Activated naive CD8-positive, alpha-beta T cell treated with anti-CD3 and anti-CD28 coated beads, Interleukin-2, amount 50 U/mL, for 24 hours (primary cell): ENCODE data around the gene KCNJ15.

Experiments
- ATAC-seq: fragments of 150-1000 bp; cut with Tn5 transposase; one replicate; pipeline ENCODE4 v1.10.0; 2021
- DNase-seq: peaks from one replicate; pipeline ENCODE4 v3.0.0; 2021
- H3K27ac Mint-ChIP-seq: one replicate; pipeline ENCODE4 v1.8.0; 2021; ENCODE audit warnings: mild to moderate bottlenecking, mixed read lengths
- H3K27me3 Mint-ChIP-seq: one replicate; pipeline ENCODE4 v1.8.0; 2021; ENCODE audit warnings: mixed read lengths
- H3K36me3 Mint-ChIP-seq: one replicate; pipeline ENCODE4 v1.8.0; 2021; ENCODE audit warnings: low read depth, mixed read lengths
- H3K4me1 Mint-ChIP-seq: one replicate; pipeline ENCODE4 v1.8.0; 2021; ENCODE audit warnings: mixed read lengths
- H3K4me3 Mint-ChIP-seq: one replicate; pipeline ENCODE4 v1.8.0; 2021; ENCODE audit warnings: mild to moderate bottlenecking, moderate library complexity, mixed read lengths
- H3K9me3 Mint-ChIP-seq: one replicate; pipeline ENCODE4 v1.8.0; 2021; ENCODE audit warnings: mixed read lengths

The KCNJ15 gene

DNA sequence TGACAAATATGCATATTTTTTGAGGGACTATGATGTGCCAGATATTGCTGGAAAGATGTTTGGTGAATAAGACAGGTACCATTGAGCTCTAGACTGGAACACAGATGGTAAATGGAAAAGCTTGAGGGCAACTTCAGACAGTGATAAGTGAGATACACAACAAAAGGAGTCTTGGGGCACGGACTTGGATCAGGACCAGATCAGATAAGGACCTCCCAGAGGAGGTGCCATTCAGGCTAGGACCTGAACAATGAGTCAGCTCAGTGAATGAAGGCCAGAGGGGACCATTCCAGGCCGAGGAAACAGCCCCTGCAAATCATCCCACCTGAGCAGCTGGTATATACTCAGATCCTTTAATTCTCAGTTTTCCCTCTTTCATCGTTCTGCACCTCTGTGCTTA lies 1.8 kb upstream of the KCNJ15 start:
- no peak for DNase-seq

DNA sequence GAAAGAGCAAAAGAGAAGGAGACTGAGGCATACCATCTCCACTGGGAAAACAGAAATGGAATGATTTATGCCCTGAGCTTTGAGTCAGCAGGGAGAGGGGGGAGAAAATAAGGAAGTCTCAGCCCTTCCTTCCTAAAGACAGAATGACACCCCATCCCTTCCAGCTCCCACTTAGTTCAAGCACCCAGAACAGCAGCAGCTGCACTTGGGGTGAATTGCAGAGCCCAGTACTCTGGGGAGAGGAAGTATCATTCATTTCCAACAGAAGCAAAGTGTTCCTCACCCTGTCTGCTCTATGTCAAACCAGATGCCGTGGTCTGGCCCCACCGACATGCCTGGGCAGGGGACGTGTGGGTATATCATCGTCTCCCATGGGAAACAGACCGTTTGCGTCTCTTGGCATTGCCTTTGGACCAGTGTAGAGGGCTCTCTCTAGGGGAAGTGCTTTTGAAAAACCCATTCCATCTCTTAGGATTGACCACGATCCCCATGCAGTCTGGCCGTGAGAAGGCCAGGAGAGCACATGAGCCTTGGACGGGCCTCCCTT lies 1.1 kb upstream of the KCNJ15 start:
- H3K36me3 Mint-ChIP-seq = no peaks in the 10 kb centered on the region
- no peak overlapping the region for H3K4me3 Mint-ChIP-seq
- H3K4me1 Mint-ChIP-seq = no peaks in the 10 kb centered on the region
- no peak overlapping the region for H3K27ac Mint-ChIP-seq
- H3K27me3 Mint-ChIP-seq = peaks cover 24% of the 10 kb centered on the region
- ATAC-seq (no peak), DNase-seq (no peak)
- no peaks in the 10 kb centered on the region for H3K9me3 Mint-ChIP-seq

More for the DNA sequence above, 1.8 kb upstream of the KCNJ15 start:
- no peak for ATAC-seq
- H3K4me3 Mint-ChIP-seq = no peak overlapping the region
- H3K27me3 Mint-ChIP-seq = peaks cover 29% of the 10 kb centered on the region
- H3K4me1 Mint-ChIP-seq = no peaks in the 10 kb centered on the region
- no peaks in the 10 kb centered on the region for H3K9me3 Mint-ChIP-seq
- H3K36me3 Mint-ChIP-seq = no peaks in the 10 kb centered on the region
- no peak overlapping the region for H3K27ac Mint-ChIP-seq

DNA sequence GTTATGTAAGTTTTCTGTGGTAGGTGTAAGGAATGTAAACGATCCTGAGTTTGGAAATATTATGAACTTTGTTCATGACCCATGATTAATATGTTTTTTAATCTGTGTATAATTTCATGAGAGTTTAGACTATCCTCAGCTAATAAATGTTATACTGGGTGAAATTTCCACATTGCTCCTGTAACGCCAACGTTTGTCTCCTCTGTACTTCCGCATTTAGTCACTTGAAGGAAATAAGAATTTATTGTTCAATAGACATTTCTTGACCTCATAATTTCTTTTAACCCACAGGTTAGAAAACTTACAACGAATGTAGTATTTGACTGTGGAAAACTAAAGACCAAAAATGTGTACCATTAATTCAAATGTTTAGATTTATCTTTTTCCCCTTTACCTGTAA lies 876 bp downstream of the KCNJ15 start:
- Mint-ChIP-seq H3K4me3 (no peak overlapping the region), H3K9me3 (no peaks in the 10 kb centered on the region), H3K27ac (no peak overlapping the region), H3K36me3 (no peaks in the 10 kb centered on the region), H3K4me1 (no peaks in the 10 kb centered on the region), H3K27me3 (peaks cover 18% of the 10 kb centered on the region)
- DNase-seq (no peak), ATAC-seq (no peak)

GRCh38 chr21:38258521-38259485 lies 2.0 kb downstream of the KCNJ15 start:
- Mint-ChIP-seq H3K9me3 (no peaks in the 10 kb centered on the region), H3K4me3 (no peak overlapping the region), H3K27ac (no peak overlapping the region), H3K27me3 (peaks cover 16% of the 10 kb centered on the region), H3K36me3 (no peaks in the 10 kb centered on the region), H3K4me1 (no peaks in the 10 kb centered on the region)
- no peak for DNase-seq
- ATAC-seq = no peak

- ATAC-seq (no peak), DNase-seq (no peak)
- H3K27ac Mint-ChIP-seq = no peak overlapping the region
- peaks cover 12% of the 10 kb centered on the region for H3K27me3 Mint-ChIP-seq
- no peaks in the 10 kb centered on the region for H3K9me3 Mint-ChIP-seq
- H3K4me3 Mint-ChIP-seq = no peak overlapping the region
- no peaks in the 10 kb centered on the region for H3K4me1 Mint-ChIP-seq
- no peaks in the 10 kb centered on the region for H3K36me3 Mint-ChIP-seq
Observed at GRCh38 chr21:38259665-38260064, 2.9 kb downstream of the KCNJ15 start.

DNA sequence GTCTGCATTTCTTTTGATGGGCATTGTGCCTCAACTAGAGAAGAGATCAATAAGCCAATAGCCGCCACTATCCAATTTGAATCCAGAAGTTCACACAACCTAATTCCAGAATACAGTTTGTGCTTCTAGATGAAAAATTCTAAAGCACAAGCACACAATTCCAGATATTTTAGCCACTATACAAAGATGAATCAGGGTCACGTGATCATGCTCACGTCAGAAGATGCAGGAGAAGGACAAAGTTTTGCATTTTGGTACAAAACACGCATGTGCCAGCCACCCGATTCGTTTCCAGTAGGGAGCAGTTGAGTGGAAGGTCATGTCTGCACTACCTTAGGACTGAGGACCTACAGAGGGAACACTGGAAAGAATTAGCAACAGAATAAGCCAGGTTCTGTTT lies 3.6 kb downstream of the KCNJ15 start:
- Mint-ChIP-seq H3K4me3 (no peak overlapping the region), H3K4me1 (no peaks in the 10 kb centered on the region), H3K27ac (no peak overlapping the region), H3K9me3 (no peaks in the 10 kb centered on the region), H3K27me3 (peaks cover 12% of the 10 kb centered on the region), H3K36me3 (no peaks in the 10 kb centered on the region)
- no peak for ATAC-seq
- DNase-seq = no peak

DNA sequence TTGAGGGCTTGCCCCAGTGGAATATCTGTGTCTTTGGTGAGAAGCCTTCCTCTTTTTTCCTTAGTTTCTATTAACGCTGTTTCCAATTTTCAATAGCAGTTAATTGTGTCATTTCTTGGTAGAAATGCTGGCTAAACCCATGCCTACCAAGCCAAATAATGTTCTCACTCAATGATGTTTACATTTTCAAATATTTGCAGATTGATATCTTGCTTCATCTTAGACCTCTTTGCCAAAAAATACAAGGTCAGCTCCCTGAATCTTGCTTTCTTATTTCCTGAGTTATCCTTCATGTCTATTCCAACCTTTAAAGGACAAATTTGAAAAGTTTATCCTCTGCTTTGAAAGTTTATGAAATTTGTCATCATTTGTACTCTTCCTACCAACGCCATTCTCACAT lies 5.1 kb downstream of the KCNJ15 start:
- peaks cover under 1% of the 10 kb centered on the region for H3K4me1 Mint-ChIP-seq
- no peak for ATAC-seq

GRCh38 chr21:38263493-38263892 lies 6.7 kb downstream of the KCNJ15 start:
- no peak overlapping the region for H3K27ac Mint-ChIP-seq
- H3K27me3 Mint-ChIP-seq = peaks cover 11% of the 10 kb centered on the region
- ATAC-seq = no peak
- peaks cover 10% of the 10 kb centered on the region for H3K4me1 Mint-ChIP-seq
- H3K4me3 Mint-ChIP-seq = no peak overlapping the region
- no peak for DNase-seq
- H3K36me3 Mint-ChIP-seq = no peaks in the 10 kb centered on the region
- H3K9me3 Mint-ChIP-seq = no peaks in the 10 kb centered on the region

More for the DNA sequence above, 5.1 kb downstream of the KCNJ15 start:
- DNase-seq = no peak
- Mint-ChIP-seq H3K27me3 (peaks cover 14% of the 10 kb centered on the region), H3K4me3 (no peak overlapping the region), H3K27ac (no peak overlapping the region), H3K36me3 (no peaks in the 10 kb centered on the region), H3K9me3 (no peaks in the 10 kb centered on the region)

- Mint-ChIP-seq H3K27me3 (peaks cover 8% of the 10 kb centered on the region), H3K4me3 (no peak overlapping the region), H3K4me1 (peaks cover 17% of the 10 kb centered on the region), H3K9me3 (no peaks in the 10 kb centered on the region), H3K27ac (no peak overlapping the region), H3K36me3 (no peaks in the 10 kb centered on the region)
- DNase-seq (no peak), ATAC-seq (no peak)
Observed at GRCh38 chr21:38264571-38264970, 7.8 kb downstream of the KCNJ15 start.

- no peaks in the 10 kb centered on the region for H3K36me3 Mint-ChIP-seq
- no peak overlapping the region for H3K4me3 Mint-ChIP-seq
- no peak overlapping the region for H3K27ac Mint-ChIP-seq
- no peak for ATAC-seq
- no peaks in the 10 kb centered on the region for H3K9me3 Mint-ChIP-seq
- peaks cover 23% of the 10 kb centered on the region for H3K4me1 Mint-ChIP-seq
- H3K27me3 Mint-ChIP-seq = peaks cover 8% of the 10 kb centered on the region
- no peak for DNase-seq
Observed at GRCh38 chr21:38265166-38265565, 8.4 kb downstream of the KCNJ15 start.

GRCh38 chr21:38266732-38267131 lies 9.9 kb downstream of the KCNJ15 start:
- DNase-seq = no peak
- H3K27ac Mint-ChIP-seq = no peak overlapping the region
- H3K9me3 Mint-ChIP-seq = no peaks in the 10 kb centered on the region
- H3K4me1 Mint-ChIP-seq = peaks cover 23% of the 10 kb centered on the region
- no peak overlapping the region for H3K4me3 Mint-ChIP-seq
- no peak for ATAC-seq
- H3K36me3 Mint-ChIP-seq = no peaks in the 10 kb centered on the region
- peaks cover 8% of the 10 kb centered on the region for H3K27me3 Mint-ChIP-seq

- no peak overlapping the region for H3K27ac Mint-ChIP-seq
- no peaks in the 10 kb centered on the region for H3K36me3 Mint-ChIP-seq
- no peaks in the 10 kb centered on the region for H3K9me3 Mint-ChIP-seq
- no peak for DNase-seq
- ATAC-seq = no peak
- H3K4me1 Mint-ChIP-seq = peaks cover 23% of the 10 kb centered on the region
- peaks cover 8% of the 10 kb centered on the region for H3K27me3 Mint-ChIP-seq
- no peak overlapping the region for H3K4me3 Mint-ChIP-seq
Observed at GRCh38 chr21:38267136-38267755, 10.5 kb downstream of the KCNJ15 start.

DNA sequence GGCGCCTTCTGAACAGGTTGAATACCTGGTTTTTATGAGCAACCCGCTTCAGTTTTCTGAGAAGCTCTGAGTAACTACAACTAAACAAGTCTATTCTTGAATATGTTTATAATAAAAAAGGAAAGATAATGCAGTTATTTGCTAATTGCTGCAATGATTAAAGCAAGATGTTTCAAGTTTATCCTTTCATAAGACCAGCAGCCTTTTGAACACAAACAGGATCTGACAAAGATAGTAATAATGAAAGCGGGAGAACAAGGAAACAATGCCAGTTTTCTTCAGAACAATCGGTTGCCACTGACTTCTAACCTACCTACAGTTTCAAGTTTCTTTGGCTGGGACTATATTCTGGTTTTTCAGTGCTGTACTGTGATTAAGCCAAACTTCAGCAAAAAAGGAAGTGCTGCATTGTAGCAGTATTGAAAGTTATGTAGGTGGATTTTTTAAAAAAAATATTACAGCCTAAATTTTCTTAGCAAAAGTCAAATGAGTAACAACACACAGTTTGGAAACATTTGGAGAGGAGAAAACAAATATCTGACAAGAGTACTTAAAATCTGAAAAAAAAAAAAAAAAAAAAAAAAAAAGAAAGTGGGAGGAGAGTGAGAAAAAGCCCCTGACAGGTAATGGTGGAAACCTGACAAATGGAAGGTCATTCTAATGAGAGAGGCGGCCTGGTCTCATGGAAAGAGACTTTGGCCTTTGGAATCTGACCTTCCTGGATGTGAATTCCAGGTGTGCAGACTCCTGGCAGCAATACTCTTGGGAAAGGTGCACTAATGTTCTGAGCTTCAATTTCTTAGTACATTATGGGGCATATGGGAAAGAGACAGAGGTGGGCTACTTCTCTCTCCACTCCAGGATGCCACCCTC lies 11.4 kb downstream of the KCNJ15 start:
- H3K4me1 Mint-ChIP-seq = peaks cover 23% of the 10 kb centered on the region
- H3K36me3 Mint-ChIP-seq = no peaks in the 10 kb centered on the region
- ATAC-seq = no peak
- DNase-seq = no peak
- peaks cover 8% of the 10 kb centered on the region for H3K27me3 Mint-ChIP-seq
- no peaks in the 10 kb centered on the region for H3K9me3 Mint-ChIP-seq
- no peak overlapping the region for H3K4me3 Mint-ChIP-seq
- H3K27ac Mint-ChIP-seq = no peak overlapping the region

DNA sequence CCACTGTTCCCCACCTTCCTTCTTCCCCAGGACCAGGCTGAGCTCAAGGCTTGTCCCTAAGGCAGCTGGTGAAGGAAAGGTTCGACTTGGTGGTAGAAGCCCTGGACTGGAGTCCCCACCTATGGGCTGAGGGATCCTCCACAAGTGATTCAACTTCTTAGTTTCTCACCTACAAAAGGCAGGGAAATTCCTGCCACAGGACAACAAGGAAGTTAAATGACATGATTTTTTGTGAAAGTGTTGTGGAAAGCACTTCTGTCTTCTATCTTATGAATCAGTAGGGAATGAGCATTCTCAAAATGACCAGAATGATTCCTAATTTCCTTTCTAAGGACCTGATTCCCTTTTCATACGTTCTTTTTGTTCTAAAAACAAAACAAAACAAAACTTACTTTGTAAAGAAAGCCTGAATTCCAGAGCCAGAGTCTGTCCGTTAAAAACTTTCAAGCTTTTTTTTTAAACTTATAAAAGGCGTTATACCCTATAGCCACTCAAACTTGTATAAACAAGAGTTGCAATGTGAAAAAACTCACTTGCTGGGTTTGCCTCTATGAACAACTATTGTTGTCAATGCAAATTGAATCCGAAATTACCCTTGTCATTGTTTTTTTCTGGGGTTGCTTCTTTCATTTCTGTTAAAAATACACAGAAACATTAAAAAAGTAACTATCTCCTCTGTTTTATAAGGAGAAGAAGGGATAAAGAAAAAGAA lies 12.2 kb downstream of the KCNJ15 start:
- no peak overlapping the region for H3K27ac Mint-ChIP-seq
- peaks cover 8% of the 10 kb centered on the region for H3K27me3 Mint-ChIP-seq
- H3K36me3 Mint-ChIP-seq = no peaks in the 10 kb centered on the region
- DNase-seq (no peak), ATAC-seq (no peak)
- H3K4me3 Mint-ChIP-seq = no peak overlapping the region
- peaks cover 23% of the 10 kb centered on the region for H3K4me1 Mint-ChIP-seq
- no peaks in the 10 kb centered on the region for H3K9me3 Mint-ChIP-seq
